K562 (cell line): ENCODE results near the gene P2RY6. TPM values are rescaled to one million over a fixed set of nuclear protein-coding genes. Genes with fewer than 3 reads are reported as not detected.
A peak's percentile ranks its signal among the peaks of the same experiment; 100 is the strongest.

Experiments
- ELK1 ChIP-seq: sonication (generic); formaldehyde crosslinking; IDR thresholded peaks from 2 replicates; pipeline ENCODE4 v1.8.1; 2022; ENCODE audit warnings: missing genetic modification reagents
- GABPA ChIP-seq: fragments of 200-800 bp; sonication (Bioruptor generic); conservative IDR thresholded peaks from 2 replicates; pipeline ENCODE4 v1.6.1; 2016; ENCODE audit warnings: low read depth, missing genetic modification characterization, missing compliant biosample characterization
- NR2C1 ChIP-seq, 2 experiments: fragments of 450-650 bp; IDR thresholded peaks; 2 replicates each; pipeline ENCODE4 v1.6.1; 2017; ENCODE audit warnings: mild to moderate bottlenecking in 2 of 2, antibody characterized with exemption in 1 of 2, inconsistent platforms in 1 of 2, missing compliant biosample characterization in 1 of 2, missing genetic modification characterization in 1 of 2
- RBFOX2 ChIP-seq: fragments of 200-400 bp; formaldehyde crosslinking; IDR thresholded peaks from 2 replicates; pipeline ENCODE4 v1.6.1; 2017; ENCODE audit warnings: low read depth, mild to moderate bottlenecking, low read length, moderate library complexity
- REST ChIP-seq, 2 experiments: fragments of 450-650 bp; formaldehyde crosslinking in 1 of 2; IDR thresholded peaks; 2 replicates each; pipeline versions ENCODE4 v1.4.0 to v1.6.1; 2014 to 2020; ENCODE audit warnings: mild to moderate bottlenecking in 2 of 2, borderline replicate concordance in 1 of 2, low read depth in 1 of 2
- TAF1 ChIP-seq: IDR thresholded peaks from 2 replicates; pipeline ENCODE4 v1.6.1; 2011; ENCODE audit warnings: mild to moderate bottlenecking, low read length, moderate library complexity; ENCODE audit not compliant: insufficient read depth, control insufficient read depth, severe bottlenecking; ENCODE audit errors: extremely low read depth
- ZEB2 ChIP-seq: fragments of 450-650 bp; IDR thresholded peaks from 2 replicates; pipeline ENCODE4 v1.6.1; 2016
- ZNF696 ChIP-seq: fragments of 250-450 bp; sonication (Bioruptor Pico); conservative IDR thresholded peaks from 2 replicates; pipeline ENCODE4 v1.4.0; 2020; ENCODE audit warnings: mild to moderate bottlenecking, moderate library complexity
- polyA plus RNA-seq, 8 experiments: library from polyadenylated mRNA; depleted of rRNA in 4 of 8; stranded (reverse) in 5 of 8; unstranded in 3 of 8; fragments of >200 nt; fragmentation: Nextera tagmentation in 2 of 8; fragmentation: Illumina TruSeq in 1 of 8; extraction: Ambion mirVana in 2 of 8; extraction: Trizol in 1 of 8; gene quantifications; 2 replicates each; pipeline versions ENCODE4 v1.2.1 to v1.2.3, GENCODE V29; 2011 to 2014; ENCODE audit warnings: inconsistent platforms in 1 of 8, missing spikeins in 1 of 8
- total RNA-seq, 7 experiments: library from RNA; depleted of rRNA in 6 of 7; stranded (reverse); fragments of >200 nt in 6 of 7; fragmentation: Illumina TruSeq in 2 of 7; extraction: Trizol in 2 of 7; gene quantifications; 2 replicates each; pipeline versions ENCODE4 v1.2.1 to v1.2.3, GENCODE V29; 2011 to 2021; ENCODE audit warnings: low replicate concordance in 1 of 7
- TF ChIP-seq, protein P1 (sequence below): sonication (generic); formaldehyde crosslinking; IDR thresholded peaks from 2 replicates; pipeline ENCODE4 v1.8.0; 2023; ENCODE audit warnings: missing genetic modification reagents, mild to moderate bottlenecking, borderline replicate concordance

The P2RY6 gene
- total and polyA plus RNA-seq, 9 of the 15 experiments (the other 6 are each of a cell fraction or from before 2014, with no cell fraction given), result not detected

- TF ChIP-seq REST (IDR thresholded peaks at IDR 0.05; ENCODE audit: borderline replicate concordance) (peak; percentile 59; the same call in 1 of the 2 replicates), REST (CRISPR knock-in tag; IDR thresholded peaks at IDR 0.05; ENCODE audit: low read depth) (no peak), NR2C1 (IDR thresholded peaks at IDR 0.05) (no peak), NR2C1 (tag; IDR thresholded peaks at IDR 0.05) (peak; percentile 58; the same call in 1 of the 2 replicates), ZEB2 (no peak), ZNF696 (CRISPR knock-in tag) (no peak), RBFOX2 (peak; percentile 51), TAF1 (peak; percentile 34), GABPA (tag) (peak; percentile 73), ELK1 (CRISPR knock-in tag) (no peak)
- TF ChIP-seq, protein P1, sequence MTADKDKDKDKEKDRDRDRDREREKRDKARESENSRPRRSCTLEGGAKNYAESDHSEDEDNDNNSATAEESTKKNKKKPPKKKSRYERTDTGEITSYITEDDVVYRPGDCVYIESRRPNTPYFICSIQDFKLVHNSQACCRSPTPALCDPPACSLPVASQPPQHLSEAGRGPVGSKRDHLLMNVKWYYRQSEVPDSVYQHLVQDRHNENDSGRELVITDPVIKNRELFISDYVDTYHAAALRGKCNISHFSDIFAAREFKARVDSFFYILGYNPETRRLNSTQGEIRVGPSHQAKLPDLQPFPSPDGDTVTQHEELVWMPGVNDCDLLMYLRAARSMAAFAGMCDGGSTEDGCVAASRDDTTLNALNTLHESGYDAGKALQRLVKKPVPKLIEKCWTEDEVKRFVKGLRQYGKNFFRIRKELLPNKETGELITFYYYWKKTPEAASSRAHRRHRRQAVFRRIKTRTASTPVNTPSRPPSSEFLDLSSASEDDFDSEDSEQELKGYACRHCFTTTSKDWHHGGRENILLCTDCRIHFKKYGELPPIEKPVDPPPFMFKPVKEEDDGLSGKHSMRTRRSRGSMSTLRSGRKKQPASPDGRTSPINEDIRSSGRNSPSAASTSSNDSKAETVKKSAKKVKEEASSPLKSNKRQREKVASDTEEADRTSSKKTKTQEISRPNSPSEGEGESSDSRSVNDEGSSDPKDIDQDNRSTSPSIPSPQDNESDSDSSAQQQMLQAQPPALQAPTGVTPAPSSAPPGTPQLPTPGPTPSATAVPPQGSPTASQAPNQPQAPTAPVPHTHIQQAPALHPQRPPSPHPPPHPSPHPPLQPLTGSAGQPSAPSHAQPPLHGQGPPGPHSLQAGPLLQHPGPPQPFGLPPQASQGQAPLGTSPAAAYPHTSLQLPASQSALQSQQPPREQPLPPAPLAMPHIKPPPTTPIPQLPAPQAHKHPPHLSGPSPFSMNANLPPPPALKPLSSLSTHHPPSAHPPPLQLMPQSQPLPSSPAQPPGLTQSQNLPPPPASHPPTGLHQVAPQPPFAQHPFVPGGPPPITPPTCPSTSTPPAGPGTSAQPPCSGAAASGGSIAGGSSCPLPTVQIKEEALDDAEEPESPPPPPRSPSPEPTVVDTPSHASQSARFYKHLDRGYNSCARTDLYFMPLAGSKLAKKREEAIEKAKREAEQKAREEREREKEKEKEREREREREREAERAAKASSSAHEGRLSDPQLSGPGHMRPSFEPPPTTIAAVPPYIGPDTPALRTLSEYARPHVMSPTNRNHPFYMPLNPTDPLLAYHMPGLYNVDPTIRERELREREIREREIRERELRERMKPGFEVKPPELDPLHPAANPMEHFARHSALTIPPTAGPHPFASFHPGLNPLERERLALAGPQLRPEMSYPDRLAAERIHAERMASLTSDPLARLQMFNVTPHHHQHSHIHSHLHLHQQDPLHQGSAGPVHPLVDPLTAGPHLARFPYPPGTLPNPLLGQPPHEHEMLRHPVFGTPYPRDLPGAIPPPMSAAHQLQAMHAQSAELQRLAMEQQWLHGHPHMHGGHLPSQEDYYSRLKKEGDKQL (CRISPR knock-in tag), result no peak
These were observed 29.7 kb upstream of the P2RY6 start (continued) for GRCh38 chr11:73242251-73243092.
